MCF 10A (cell line): ENCODE data around the gene GMIP. TPM values are rescaled to one million over a fixed set of nuclear protein-coding genes. Genes with fewer than 3 reads are reported as not detected.
A peak's percentile ranks its signal among the peaks of the same experiment; 100 is the strongest.

ENCODE experiments used
- BruUV-seq: library from RNA; stranded (reverse); fragments of 400-500 nt; replicated peaks from 2 replicates; lab custom pipeline; 2021; lab: Mats Ljungman, UMichigan
- CTCF ChIA-PET: fragments of 300-600 bp; sonication (Branson Sonifier 250); formaldehyde crosslinking; extraction: SDS; loops from one replicate; lab custom pipeline; 2021; ENCODE audit warnings: antibody characterized with exemption, inconsistent platforms; lab: Yijun Ruan, JAX
- POLR2A ChIA-PET: fragments of 300-600, 350-650 bp; sonication (Branson Sonifier 250); formaldehyde crosslinking; extraction: SDS; loops from one replicate; lab custom pipeline; 2020; ENCODE audit warnings: antibody characterized with exemption, inconsistent platforms; lab: Yijun Ruan, JAX
- DNase-seq: peaks from one replicate; pipeline ENCODE4 v3.0.0-alpha.2; 2018; ENCODE audit not compliant: unreplicated experiment
- H3K27ac Mint-ChIP-seq: one replicate; pipeline ENCODE4 v1.8.0; 2022; ENCODE audit warnings: mild to moderate bottlenecking, low read depth, mixed read lengths; ENCODE audit not compliant: unreplicated experiment
- H3K27me3 Mint-ChIP-seq: one replicate; pipeline ENCODE4 v1.8.0; 2022; ENCODE audit warnings: mixed read lengths; ENCODE audit not compliant: insufficient read depth, unreplicated experiment
- H3K36me3 Mint-ChIP-seq: one replicate; pipeline ENCODE4 v1.8.0; 2022; ENCODE audit warnings: mild to moderate bottlenecking, moderate library complexity, mixed read lengths; ENCODE audit not compliant: insufficient read depth, unreplicated experiment
- H3K4me1 Mint-ChIP-seq: one replicate; pipeline ENCODE4 v1.8.0; 2022; ENCODE audit warnings: mixed read lengths; ENCODE audit not compliant: insufficient read depth, unreplicated experiment
- H3K4me3 Mint-ChIP-seq: one replicate; pipeline ENCODE4 v1.8.0; 2022; ENCODE audit warnings: mild to moderate bottlenecking, moderate library complexity, mixed read lengths; ENCODE audit not compliant: unreplicated experiment
- H3K9me3 Mint-ChIP-seq: one replicate; pipeline ENCODE4 v1.8.0; 2022; ENCODE audit warnings: mixed read lengths; ENCODE audit not compliant: unreplicated experiment
- intact Hi-C: fragments of 100-400 bp; cut with micrococcal nuclease; formaldehyde crosslinking; loops from 2 replicates; pipeline ENCODE4 v1.14.1; 2022
- total RNA-seq: library from RNA; stranded (reverse); gene quantifications from 2 replicates; pipeline ENCODE4 v1.2.3, GENCODE V29; 2022
- TF ChIP-seq, protein P1 (sequence below): fragments of 200-600 bp; IDR thresholded peaks from one replicate; pipeline ENCODE4 v1.8.0; 2022; ENCODE audit warnings: antibody characterized with exemption, mild to moderate bottlenecking; ENCODE audit not compliant: unreplicated experiment

The GMIP gene
- total RNA-seq, 1 experiment from 2014 or later = 10.1 TPM

GRCh38 chr19:19631346-19631745 is 12.1 kb downstream of the GMIP start:
- no peak overlapping the region for H3K4me3 Mint-ChIP-seq
- H3K4me1 Mint-ChIP-seq = peaks cover 13% of the 10 kb centered on the region
- no peak for DNase-seq
- TF ChIP-seq, protein P1, sequence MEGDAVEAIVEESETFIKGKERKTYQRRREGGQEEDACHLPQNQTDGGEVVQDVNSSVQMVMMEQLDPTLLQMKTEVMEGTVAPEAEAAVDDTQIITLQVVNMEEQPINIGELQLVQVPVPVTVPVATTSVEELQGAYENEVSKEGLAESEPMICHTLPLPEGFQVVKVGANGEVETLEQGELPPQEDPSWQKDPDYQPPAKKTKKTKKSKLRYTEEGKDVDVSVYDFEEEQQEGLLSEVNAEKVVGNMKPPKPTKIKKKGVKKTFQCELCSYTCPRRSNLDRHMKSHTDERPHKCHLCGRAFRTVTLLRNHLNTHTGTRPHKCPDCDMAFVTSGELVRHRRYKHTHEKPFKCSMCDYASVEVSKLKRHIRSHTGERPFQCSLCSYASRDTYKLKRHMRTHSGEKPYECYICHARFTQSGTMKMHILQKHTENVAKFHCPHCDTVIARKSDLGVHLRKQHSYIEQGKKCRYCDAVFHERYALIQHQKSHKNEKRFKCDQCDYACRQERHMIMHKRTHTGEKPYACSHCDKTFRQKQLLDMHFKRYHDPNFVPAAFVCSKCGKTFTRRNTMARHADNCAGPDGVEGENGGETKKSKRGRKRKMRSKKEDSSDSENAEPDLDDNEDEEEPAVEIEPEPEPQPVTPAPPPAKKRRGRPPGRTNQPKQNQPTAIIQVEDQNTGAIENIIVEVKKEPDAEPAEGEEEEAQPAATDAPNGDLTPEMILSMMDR = no peak
- POLR2A ChIA-PET = interaction anchor here (1.3 kb wide), 1 partner anchor 9 kb away, joined by 3 read pairs; no protein-coding TSS in a partner anchor
- H3K9me3 Mint-ChIP-seq = no peaks in the 10 kb centered on the region
- no TSS peak for BruUV-seq
- CTCF ChIA-PET = interaction anchor here (1.0 kb wide), 1 partner anchor 99 kb away, joined by 6 read pairs; no protein-coding TSS in a partner anchor
- no peaks in the 10 kb centered on the region for H3K27me3 Mint-ChIP-seq
- no peak overlapping the region for H3K27ac Mint-ChIP-seq
- intact Hi-C loops = no loop called here
- peaks cover 31% of the 10 kb centered on the region for H3K36me3 Mint-ChIP-seq

DNA sequence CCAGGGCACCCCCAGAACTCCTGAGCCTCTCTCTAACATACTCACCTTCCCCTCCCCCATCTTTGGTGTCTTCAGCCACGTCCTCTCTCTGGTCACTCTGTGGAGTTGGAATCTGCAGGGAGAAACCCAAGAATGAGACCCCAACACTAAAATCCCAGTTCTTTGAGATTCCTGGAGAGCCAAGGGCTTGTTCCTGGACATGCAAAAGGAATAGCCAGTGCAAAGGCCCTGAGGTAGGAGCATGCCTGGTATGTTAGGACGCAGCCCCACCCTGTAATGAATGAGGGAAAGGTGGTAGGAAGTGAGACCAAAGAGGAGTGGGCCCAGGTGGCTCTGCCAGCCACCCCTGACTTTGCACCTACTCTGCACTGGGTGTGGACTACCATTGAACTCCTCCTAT is 13.0 kb downstream of the GMIP start:
- ChIA-PET POLR2A (no interaction called here), CTCF (no interaction called here)
- no peak for DNase-seq
- intact Hi-C loops = no loop called here
- Mint-ChIP-seq H3K9me3 (no peaks in the 10 kb centered on the region), H3K36me3 (peaks cover 37% of the 10 kb centered on the region), H3K27ac (no peak overlapping the region), H3K27me3 (no peaks in the 10 kb centered on the region), H3K4me1 (peaks cover 13% of the 10 kb centered on the region), H3K4me3 (no peak overlapping the region)
- TF ChIP-seq, protein P1 = no peak
- BruUV-seq = no TSS peak

GRCh38 chr19:19630062-19630414 is 13.4 kb downstream of the GMIP start:
- ChIA-PET POLR2A (no interaction called here), CTCF (no interaction called here)
- Mint-ChIP-seq H3K9me3 (no peaks in the 10 kb centered on the region), H3K4me3 (no peak overlapping the region), H3K27me3 (no peaks in the 10 kb centered on the region), H3K4me1 (peaks cover 13% of the 10 kb centered on the region), H3K36me3 (peaks cover 35% of the 10 kb centered on the region), H3K27ac (no peak overlapping the region)
- intact Hi-C loops = no loop called here
- DNase-seq = no peak
- TF ChIP-seq, protein P1 = no peak
- no TSS peak for BruUV-seq

DNA sequence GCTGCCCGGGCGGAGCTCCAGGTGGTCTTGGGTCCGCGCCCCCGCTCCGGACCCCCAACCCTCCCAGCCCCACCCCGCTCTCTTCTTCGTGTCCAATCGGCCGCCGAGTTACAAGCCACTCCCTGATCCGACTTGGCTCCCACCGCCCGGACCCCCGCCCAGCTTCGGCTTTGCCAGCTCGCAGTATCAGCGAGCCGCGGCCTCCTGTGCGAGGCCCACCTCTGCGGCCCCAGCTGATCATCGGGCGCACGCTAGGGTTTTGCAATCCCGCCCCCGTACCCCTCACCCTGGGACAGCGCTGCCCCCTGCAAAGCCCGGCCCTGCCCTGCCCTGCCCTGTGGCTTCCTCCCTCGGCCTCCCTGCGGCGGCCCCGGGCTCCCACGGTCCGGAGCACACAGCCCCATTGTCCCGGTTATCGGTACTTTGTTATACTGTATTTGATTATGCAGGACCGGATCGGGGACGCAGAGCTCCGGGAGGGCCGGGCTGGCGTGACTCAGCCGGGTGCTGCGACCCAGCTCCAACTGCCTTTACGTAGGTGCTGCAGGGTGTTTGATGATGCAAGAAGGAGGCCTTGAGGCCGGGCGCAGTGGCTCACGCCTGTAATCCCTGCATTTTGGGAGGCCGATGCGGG is 14.8 kb downstream of the GMIP start:
- ChIA-PET POLR2A (interaction anchor here (0.5 to 2.2 kb wide), 19 partner anchors 14 to 267 kb away, joined by 3 to 16 read pairs (median 4); partner anchors contain the start of gene ATP13A1), CTCF (interaction anchor here (0.5 to 2.1 kb wide), 11 partner anchors 11 to 184 kb away, joined by 3 to 13 read pairs (median 4); no protein-coding TSS in a partner anchor)
- Mint-ChIP-seq H3K4me3 (peak overlapping the region; percentile 75), H3K9me3 (no peaks in the 10 kb centered on the region), H3K4me1 (peaks cover 13% of the 10 kb centered on the region), H3K27me3 (no peaks in the 10 kb centered on the region), H3K27ac (peak overlapping the region; percentile 77), H3K36me3 (peaks cover 30% of the 10 kb centered on the region)
- BruUV-seq = no TSS peak
- TF ChIP-seq, protein P1 = no peak
- intact Hi-C loops = loop anchor here (5.0 kb wide), 1 partner anchor 76 kb away; no protein-coding TSS in a partner anchor
- DNase-seq = peak; percentile 92
